GM19240 (cell line): ENCODE data around the gene TIMP1.

ENCODE experiments used
- DNase-seq: peaks from one replicate; pipeline ENCODE4 v3.0.0; 2011; ENCODE audit warnings: low spot score; ENCODE audit not compliant: insufficient read length

Gene TIMP1

DNA sequence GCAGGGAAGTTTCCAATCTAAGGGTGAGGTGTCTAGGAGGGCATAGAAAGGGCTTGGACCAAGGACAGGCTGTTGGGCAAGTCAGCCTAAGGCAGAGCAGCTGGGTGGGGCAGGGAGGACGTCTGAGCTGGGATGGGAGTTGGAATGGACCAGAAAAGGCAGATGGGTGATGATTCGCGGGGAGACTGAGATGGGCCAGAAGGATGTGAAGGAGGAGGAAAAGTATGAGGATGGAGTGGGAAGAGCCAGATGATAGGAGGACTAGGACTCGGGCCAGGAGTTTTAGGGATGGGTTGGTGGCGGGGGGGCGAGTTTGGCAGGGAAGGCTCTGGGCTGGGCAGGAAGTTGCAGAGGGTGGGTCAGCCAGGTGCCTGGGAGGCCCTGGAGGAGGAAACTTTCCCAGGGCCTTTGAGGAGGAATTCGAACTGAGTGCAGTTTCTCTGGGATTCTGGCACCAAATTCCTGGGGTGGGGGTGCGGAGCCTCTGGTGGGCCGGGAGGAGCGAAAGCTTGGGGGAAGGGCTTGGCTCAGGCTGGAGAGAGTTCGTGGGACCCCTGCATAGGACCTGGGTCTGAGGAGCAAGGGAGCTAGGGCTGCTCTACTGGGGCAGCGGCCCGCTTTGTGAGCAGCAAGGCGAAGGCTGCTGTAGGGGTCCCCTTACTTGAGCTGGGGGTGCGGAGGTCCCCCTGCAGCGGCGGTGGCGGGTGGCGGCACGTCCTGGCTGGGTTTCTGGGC is 8.7 kb upstream of the TIMP1 start:
- no peak for DNase-seq

DNA sequence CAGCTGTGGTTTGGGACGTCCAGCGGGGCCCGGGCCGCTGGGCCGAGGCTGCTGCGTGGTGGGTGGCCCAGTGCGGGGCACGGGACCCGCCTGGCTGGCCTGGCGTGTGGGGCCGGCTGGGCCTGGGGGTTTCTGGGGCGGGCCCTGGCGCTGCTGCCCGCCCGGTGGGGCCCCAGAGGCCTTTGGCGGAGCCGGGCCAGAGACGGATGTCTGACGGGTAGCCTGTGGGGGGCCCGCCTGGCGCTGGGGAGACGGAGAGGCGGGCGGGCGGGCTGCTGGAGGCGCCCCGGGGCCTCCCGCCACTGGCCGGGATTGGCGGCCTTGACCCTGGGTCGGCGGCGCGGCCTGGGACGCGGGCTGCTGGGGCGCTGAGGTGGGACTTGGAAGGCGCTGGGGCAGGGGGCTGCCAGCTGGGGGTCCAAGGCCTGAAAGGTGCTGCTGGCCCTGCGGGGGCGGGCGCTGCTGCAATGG is 8.1 kb upstream of the TIMP1 start:
- no peak for DNase-seq

DNA sequence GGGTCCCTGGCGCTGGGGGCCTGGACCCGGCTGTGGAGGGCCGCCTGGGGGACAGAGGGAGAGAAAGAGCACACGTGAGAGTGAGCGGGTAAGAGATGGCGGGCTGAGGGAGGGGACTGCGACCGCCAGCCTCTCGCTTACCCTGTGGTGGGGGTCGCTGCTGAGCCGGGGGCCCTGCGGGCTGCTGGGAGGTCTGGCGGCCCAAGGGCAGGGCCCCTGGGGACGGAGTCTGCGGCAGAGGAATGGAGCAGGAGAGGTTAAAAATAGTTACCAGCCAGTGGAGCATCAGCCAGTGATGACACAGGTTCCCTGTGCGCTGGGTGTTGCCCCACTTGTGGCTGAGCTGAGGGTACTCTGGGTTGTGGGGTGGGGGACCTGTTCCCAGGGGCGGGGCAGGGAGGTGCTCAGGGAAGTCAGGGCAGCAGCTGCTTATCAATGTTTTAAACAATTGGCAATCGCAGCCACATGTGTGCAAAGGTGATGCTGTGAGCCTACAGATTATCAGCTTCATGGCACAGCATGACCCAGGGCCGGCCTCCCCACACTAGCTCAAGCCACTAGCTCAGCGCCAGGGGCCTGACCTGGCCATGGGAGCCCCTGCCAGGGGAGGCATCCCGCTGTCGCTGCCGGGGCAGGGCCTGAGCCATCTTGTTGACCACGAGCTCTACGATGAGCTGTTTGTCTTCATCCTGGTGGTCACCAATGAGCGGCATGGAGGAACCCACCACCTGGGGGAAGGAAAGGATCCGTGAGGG is 7.5 kb upstream of the TIMP1 start:
- no peak for DNase-seq

DNA sequence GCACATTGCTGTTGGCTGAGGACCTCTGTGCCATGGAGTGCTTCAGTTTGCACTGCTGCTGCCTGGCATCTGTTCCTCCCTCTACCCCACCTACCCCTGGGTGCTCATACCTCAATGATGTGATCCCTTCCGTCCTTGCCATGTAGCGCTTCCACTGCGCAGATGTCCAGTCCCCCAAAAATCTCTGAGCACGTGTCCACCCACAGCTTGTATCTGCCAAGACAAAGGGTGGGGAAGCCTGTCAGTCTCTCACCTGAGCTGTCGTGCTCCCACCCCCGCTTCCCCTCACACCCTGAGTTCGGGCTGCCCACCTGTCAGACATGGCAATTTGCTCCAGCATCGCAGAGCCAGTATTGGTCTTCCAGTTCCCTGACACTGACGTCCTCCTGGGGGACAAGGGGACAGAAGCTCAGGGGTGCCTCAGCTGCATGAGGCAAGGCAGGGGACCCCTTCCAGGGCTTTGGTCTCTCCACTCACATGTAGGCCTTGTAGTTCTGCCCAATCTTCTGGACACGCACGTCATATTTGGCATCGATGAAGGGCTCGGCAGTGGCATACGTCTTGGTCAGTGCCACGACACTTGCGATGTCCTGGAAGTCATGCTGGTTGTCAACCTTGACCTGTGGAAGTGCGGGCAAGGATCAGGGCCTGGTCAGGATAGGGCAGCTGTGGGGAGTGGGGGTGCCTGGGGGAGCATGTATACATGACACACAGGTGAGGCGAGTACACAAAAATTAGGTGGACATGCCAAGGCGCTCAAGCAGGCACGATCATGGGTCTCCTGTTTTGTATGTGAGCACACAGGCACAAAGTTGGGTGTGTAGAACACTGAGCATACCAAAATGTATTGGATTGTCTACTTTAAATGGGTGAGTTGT is 6.0 kb upstream of the TIMP1 start:
- DNase-seq, result no peak

DNA sequence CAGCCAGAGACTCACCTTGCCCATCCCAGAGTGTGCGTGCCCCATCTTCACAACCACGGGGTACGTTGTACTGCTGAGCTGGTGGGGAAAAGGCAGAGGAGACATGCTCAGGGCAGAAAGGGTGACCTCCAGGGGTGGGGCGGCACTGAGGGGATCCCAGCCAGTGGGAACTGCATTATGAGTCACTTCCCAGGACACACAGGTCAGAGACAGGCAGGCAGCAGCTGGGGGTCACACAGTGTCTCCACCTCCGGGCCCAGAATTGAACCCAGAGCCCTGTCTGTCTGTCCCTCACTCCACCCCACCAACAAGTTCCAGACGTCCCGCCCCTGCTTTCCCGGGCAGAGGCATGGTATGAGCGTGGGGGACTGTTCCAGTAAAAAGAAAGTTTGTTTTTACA is 4.8 kb upstream of the TIMP1 start:
- no peak for DNase-seq

DNA sequence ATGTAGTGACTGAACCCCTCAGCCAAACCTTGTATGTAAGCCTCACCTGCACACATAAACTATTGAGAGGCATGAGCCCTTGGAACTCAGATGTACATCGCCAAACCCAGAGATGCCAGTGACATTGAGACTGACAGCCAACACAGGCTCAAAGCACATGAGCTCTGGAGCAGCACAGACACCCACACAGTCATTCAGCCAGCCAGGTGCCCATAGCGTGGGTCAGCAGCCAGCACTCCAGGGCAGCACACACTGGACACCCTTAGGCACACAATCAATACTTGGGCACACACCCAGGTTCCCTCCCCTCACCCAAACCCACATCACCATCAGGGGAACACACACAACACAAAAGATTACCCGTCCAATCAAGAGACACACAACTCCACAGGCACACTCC is 4.3 kb upstream of the TIMP1 start:
- DNase-seq, result no peak

DNA sequence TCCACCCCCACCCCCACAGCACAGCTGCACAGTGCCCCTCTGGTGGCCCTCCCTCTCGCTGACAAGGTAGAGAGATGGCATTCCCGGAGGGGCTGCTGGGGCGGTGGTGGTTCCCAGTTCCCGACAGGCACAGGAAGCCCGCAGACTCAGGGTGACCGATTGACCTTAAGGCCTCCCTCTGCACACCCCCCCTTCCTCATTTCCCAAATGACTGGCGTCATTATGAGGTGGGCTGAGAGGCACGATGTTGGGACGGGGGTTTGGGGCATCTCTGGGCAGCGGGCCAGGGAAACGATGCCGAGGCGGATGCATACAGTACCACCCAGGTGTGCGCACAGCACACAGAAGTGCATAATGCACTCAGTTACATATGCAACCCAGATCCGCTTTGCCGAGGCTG is 3.5 kb upstream of the TIMP1 start:
- no peak for DNase-seq

DNA sequence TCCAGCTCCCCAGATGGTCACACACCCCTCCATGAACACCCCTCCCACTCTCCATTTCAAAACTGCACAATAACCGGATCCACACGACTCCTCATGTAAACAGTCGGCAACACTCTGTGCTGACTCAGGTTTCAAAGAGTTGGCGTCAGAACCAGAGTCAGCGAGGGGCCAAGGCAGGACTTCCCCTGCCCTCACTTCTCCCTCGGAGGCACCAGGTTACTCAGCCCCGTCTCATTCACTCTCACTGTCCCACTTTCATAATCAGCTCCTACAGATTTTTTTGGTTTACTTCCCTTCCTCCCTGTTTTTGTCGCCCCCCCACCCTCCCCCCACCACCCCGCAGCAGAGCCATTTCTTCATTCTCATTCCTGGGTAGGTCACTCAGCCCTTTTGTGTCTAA is 2.7 kb upstream of the TIMP1 start:
- DNase-seq, result no peak

DNA sequence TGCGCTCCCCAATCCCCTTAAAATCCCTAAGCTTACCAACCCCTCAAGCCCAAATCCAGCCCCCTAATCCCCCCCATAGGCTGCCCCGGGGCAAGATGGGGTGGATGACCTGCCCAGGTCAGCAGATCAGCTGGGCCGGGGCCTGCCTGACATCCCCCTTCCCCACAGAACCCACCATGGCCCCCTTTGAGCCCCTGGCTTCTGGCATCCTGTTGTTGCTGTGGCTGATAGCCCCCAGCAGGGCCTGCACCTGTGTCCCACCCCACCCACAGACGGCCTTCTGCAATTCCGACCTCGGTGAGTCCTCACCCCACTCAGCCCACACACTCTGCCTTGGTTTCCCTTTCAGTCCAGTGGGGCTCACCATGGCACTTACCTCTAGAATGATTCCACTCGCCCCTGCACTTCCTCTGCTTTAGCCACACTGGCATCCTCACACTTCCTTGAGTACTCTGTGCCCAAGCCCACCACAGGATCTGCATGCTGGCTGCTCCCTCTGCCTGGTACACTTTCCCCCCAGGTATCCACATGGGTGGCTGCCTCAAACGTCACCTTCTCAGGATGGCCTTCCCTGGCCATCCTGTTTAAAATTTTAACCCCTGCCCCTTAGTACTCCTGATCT is 1.1 kb downstream of the TIMP1 start:
- DNase-seq, result no peak

DNA sequence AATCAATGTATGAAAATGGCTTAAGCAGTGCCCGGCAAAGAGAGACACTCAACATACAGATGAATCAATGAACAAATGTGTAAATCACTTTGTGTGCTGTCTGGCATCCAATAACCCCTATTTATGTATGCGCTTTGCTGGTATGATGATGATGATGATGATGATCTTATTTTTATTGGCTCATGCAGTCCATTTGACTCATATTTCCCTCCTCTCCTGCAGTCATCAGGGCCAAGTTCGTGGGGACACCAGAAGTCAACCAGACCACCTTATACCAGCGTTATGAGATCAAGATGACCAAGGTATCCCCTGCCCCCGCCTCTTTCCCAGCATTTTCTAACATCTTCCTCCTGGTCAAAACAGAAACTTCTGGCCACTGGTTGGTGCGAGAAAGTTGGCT is 2.5 kb downstream of the TIMP1 start:
- DNase-seq, result no peak

DNA sequence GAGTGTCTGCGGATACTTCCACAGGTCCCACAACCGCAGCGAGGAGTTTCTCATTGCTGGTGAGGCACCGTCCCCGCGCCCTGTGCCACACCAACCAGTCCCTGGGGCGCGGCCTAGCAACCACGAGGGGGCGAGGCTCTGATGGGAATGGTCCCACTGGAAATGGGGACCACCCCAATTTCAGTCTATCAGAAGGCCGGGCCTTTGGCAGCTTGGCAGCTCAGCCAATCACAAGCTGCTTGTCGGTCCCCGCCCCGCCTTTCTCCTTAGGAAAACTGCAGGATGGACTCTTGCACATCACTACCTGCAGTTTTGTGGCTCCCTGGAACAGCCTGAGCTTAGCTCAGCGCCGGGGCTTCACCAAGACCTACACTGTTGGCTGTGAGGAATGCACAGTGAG is 3.0 kb downstream of the TIMP1 start:
- no peak for DNase-seq

DNA sequence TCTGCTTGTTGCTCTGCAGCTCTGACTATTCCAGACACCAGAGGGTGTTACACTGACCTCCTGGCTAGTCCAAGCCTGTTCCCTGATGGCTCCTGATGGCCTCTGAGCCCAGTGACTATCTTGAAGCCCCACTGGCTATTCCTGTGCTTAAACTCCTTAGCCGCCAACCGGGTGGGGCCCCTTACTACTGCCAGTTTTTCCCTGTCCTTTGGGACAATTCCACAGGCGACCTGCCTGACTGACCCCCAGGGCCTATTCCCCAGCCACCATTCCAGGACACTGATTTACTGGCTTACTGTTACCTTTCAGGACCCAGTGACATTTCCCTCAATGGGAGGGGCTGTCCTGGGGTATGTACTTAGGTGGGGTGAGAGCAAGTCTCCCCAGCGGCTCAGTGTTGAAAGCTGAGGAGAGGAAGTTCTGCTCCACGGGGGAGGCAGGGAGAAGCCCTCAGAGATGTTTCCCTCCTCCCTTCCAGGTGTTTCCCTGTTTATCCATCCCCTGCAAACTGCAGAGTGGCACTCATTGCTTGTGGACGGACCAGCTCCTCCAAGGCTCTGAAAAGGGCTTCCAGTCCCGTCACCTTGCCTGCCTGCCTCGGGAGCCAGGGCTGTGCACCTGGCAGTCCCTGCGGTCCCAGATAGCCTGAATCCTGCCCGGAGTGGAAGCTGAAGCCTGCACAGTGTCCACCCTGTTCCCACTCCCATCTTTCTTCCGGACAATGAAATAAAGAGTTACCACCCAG is 4.0 kb downstream of the TIMP1 start:
- DNase-seq, result no peak

DNA sequence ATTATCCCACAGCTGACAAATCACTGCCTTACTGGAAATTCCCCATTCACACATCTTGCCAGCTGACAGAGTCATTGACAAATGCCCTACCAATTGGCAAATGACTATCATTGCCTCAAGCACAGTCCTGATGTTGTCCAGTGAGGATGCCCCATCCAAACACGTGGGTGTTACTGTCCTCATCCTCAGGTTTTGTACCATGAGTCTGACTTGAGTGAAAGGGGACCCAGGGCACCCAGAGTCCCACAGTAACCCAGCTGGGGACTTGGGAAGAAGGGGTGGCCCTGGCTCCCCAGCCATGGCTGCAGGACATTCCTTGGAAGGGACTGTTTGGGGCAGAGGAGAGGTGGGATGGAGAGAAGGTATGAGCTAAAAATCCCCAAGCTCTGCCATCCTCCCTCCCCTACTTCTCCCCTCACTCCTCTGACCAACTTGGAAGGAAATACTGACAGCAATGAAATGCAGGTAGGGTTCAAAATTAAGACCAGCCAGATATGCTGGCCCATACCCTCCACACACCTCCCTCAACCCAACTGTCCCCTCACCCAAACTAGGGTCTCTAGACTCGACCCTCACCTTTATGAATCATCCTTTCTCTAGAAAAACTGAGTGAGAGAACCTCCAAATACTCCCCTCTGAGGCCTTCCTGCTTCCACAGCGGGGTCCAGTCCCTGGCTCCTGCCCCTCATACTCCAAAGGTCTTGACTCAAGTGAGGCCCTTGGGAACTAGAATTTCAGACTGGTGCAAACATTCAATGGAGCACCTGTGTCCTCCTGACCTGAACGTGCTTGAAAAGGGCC is 5.1 kb downstream of the TIMP1 start:
- DNase-seq, result no peak

DNA sequence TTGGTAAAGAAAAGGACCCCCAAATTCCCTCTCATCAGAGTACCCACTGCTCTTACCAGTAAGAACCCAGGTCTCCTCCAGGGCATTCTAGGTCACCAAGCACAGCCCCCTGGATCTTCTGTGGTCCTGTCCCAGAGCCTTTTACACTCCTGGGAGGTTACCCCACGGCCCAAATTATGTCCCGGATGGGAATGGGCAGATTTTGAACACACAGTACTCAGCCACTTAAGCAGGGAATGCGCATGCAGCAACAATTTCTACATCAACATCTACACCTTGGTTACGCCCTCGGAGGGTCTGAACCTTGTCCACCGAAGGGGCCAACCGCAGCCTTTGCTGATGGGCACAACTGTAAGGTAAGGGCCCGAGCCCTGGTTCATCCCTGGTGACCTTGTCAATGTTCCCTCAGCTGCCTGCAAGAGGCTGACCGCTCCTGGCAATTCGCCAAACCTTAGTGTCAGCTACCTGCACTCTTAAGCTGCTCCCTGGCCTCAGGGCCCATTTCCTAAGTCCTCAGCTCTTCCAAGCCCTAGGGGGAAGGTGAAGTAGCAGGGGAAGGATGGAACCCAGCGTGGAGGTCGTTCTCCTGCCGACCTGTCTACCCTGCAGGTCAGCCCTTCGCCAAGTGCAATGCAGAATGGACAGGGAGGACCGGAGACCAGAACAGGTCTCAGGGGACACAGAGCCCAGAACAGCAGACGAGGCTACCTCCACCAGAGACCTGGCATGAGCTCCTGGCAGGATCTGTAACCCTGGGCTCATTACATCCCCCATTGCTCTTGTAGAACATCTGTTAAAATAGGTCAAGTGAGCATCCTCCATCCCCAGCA is 5.9 kb downstream of the TIMP1 start:
- no peak for DNase-seq

DNA sequence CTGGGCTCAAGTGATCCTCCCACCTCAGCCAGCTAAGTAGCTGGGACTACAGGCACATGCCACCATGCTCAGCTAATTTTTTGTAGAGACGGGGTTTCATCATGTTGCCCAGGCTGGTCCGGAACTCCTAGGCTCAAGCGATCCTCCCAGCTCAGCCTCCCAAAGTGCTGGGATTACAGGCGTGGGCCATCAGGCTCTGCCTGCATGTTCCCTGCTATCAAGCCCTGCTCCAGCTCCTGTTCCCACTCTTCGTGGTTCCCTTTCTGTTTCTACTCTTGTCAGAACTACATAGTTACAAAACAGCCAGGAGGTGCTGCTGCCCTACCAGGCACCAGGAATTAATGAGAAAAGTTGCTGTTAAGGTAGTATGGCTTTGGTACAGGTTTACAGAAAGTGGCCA is 8.7 kb downstream of the TIMP1 start:
- no peak for DNase-seq

DNA sequence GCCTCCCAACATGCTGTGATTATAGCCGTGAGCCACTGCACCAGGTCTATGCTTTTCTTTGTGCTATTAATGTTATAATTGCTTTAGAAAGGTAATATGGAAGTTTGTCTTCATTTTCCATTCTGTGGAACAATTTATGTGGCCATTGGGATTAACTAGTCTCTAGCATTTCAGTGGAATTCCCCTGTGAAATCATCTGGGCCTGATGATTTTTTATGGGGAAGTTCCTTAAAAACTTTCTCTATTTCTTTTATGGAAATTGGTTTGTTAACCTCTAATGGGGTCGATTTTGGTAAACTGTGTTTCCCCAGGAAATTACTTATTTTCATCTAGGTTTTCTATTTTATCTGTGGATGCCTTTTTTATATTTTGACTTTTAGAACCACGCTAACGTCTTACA is 11.3 kb downstream of the TIMP1 start:
- DNase-seq, result no peak

DNA sequence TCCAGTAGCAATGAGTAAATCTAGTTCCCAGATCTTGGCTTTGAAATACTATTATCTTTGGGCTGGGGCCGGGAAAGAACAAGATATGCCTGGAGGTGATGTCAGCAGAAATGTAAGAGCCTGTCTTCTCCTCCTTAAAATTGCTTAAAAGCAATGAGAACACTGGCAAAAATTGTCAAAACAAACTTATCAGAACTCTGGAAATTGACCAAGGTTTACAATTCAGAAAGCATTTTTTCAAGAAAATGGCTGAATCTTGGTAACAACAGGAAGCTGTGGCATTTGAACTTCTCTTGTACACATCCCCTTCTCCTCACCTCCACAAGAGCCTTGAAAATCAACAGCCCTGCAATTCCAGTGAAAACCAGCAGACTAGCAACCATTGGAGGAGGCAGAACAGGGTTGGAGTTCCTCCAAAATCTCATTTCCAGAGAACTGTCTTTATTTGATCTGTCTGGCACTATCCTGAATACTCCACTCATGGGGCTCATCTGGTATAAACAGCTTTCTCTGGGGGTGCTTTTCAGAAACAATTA is 13.5 kb downstream of the TIMP1 start:
- no peak for DNase-seq

DNA sequence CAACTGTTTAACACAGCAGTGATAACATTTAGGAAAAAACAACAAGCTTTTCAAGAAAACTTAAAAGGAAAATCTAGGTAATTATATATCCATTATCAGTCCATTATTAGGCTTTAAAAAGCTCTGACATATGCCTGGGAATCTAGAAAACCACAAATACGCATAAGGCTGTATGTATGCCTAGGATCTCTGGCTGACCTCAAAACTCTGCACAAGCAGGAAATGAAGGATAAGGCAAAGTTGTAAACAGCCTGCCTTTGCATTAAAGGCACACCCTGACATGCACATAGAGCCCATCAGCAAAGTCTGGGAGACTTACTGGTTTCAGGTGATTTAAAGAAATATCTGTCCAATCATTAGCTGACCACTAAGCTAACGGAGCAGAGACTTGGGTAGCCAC is 14.0 kb downstream of the TIMP1 start:
- DNase-seq, result no peak

DNA sequence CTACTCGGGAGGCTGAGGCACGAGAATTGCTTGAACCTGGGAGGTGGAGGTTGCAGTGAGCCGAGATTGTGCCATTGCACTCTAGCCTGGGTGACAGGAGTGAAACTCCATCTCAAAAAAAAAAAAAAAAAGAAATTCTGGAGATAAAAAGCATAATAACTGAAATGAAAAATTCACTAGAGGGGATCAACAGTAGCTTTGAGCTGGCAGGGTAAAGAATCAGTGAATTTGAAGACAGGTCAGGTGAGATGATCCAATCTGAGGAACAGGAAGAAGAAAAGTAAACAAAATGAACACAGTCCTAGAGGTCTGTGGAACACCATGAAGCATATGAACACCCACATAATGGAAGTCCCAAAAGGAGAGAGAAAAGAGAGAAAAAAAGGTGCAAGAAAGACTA is 15.0 kb downstream of the TIMP1 start:
- DNase-seq, result no peak
